ENCODE data around the gene INO80E.

DNA sequence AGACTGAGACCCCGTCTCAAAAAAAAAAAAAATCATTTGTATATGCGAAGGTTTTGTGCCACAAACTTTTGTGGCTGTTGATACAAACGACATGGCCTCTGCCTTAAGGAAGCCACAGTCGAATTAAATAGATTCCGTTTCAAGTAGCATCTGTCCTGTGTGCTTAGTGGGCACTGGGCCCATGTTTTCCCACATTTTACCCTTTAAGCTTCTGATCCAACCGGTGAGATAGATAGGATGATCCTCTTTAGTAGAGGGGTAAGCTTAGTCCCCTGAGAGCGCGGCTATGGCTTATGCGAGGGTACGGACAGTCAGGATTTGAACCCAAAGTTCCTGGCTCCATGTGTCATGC, 34.9 kb upstream of the INO80E start:
- no peak for TF ChIP-seq CTCF (IDR thresholded peaks at IDR 0.05; ENCODE audit: low read length)
- no peak for TF ChIP-seq EZH2phosphoT487 (IDR thresholded peaks at IDR 0.05; ENCODE audit: low read length)
